ENCODE measurements around the gene TGM4.

GRCh38 chr3:44890852-44891251 lies 16.4 kb downstream of the TGM4 start:
- no peak for TF ChIP-seq CTCF (IDR thresholded peaks at IDR 0.05)
- no peak for TF ChIP-seq POLR2A (IDR thresholded peaks at IDR 0.05)

All from Peyer's patch (tissue), 4 donors.